B cell (primary cell): ENCODE results near the gene ZNF598.

Source experiments
- EZH2 ChIP-seq: IDR thresholded peaks from 2 replicates; pipeline ENCODE4 v1.6.1; 2012; ENCODE audit warnings: borderline replicate concordance, low read depth, mild to moderate bottlenecking, moderate library complexity, low read length; ENCODE audit not compliant: insufficient read depth, poor library complexity, severe bottlenecking
- TF ChIP-seq, protein P1 (sequence below): fragments of 200-600 bp; IDR thresholded peaks from one replicate; pipeline ENCODE4 v1.8.0; 2022; ENCODE audit warnings: antibody characterized with exemption, mild to moderate bottlenecking

DNA sequence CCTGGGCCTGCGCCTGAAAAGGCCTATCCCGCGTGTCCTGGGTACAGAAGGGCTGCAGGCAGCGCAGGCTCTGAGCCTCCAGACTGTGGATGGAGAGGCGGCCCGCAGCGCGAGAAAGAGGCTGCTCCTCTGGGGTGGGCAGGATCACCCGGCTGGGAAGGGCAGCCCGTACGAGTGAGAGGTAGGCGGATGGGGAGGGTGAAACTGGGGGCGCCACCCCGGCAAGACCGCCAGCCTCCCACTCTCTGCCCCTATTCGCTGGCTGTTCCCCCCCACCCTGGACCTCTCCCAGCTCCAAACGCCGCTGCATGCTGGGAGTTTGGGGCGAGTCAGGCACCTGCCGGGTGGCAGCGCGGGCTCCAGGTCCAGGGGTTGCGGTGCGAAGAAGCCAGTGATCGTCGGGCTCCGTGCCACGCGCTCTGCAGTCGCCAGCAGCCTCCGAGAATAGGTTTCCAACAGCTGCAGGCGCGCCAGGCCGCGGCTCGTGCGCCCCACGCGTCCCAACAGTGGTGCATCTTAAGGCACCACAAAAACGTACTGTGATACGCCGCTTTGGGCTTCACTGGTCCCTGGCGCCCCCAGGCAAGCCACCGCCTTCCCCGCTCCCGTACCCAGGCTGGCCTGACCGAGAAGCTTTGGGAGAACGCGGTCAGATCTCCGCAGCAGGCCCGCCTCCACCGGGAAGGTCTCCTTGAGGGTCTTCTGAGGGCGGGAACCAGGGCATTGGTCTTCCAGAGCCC lies 29.4 kb downstream of the ZNF598 start:
- TF ChIP-seq, protein P1, sequence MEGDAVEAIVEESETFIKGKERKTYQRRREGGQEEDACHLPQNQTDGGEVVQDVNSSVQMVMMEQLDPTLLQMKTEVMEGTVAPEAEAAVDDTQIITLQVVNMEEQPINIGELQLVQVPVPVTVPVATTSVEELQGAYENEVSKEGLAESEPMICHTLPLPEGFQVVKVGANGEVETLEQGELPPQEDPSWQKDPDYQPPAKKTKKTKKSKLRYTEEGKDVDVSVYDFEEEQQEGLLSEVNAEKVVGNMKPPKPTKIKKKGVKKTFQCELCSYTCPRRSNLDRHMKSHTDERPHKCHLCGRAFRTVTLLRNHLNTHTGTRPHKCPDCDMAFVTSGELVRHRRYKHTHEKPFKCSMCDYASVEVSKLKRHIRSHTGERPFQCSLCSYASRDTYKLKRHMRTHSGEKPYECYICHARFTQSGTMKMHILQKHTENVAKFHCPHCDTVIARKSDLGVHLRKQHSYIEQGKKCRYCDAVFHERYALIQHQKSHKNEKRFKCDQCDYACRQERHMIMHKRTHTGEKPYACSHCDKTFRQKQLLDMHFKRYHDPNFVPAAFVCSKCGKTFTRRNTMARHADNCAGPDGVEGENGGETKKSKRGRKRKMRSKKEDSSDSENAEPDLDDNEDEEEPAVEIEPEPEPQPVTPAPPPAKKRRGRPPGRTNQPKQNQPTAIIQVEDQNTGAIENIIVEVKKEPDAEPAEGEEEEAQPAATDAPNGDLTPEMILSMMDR: no peak
- TF ChIP-seq EZH2: no peak
